ENCODE measurements around the gene NFYC.

The NFYC gene

GRCh38 chr1:40665335-40666171 is 26.0 kb upstream of the NFYC start, which contains the start of gene RIMS3:
Gene RIMS3, minus strand, starts transcription at chr1:40665682. Its CDS starts 23,757 bp downstream, at chr1:40641925.
- peak within 1 kb of the TSS; percentile 58 to 76 for H3K4me3 ChIP-seq (ENCODE audit: insufficient read depth in 1 of 2, low read depth in 1 of 2, low read length in 2 of 2)
- peak within 1 kb of the TSS in 1 of 2 experiments; percentile 68 for H2BK12ac ChIP-seq (ENCODE audit: low read length in 2 of 2)
- no peak within 1 kb of the TSS for H3K4ac ChIP-seq (ENCODE audit: low read depth in 1 of 2, low read length in 2 of 2)
- H2BK15ac ChIP-seq (ENCODE audit: low read depth, poor library complexity, severe bottlenecking) = peak within 1 kb of the TSS; percentile 70
- peak within 1 kb of the TSS; percentile 73 for H3K4me2 ChIP-seq (ENCODE audit: low read length, poor library complexity, severe bottlenecking)
- no peak within 1 kb of the TSS for H2AK5ac ChIP-seq (ENCODE audit: low read length, severe bottlenecking)
- H2BK120ac ChIP-seq (ENCODE audit: low read depth, low read length) = no peak within 1 kb of the TSS
- H2BK5ac ChIP-seq (ENCODE audit: low read depth, low read length, poor library complexity, severe bottlenecking) = no peak within 1 kb of the TSS
- peak within 1 kb of the TSS; percentile 12 for H4K8ac ChIP-seq (ENCODE audit: low read length)
- H3K36me3 ChIP-seq (ENCODE audit: control insufficient read depth in 1 of 2, insufficient read depth in 2 of 2, low read depth in 1 of 2, low read length in 2 of 2) = no peaks in the 10 kb centered on the region
- peaks cover 30 to 60% of the 10 kb centered on the region in 2 experiments for H3K27me3 ChIP-seq (ENCODE audit: control insufficient read depth in 1 of 2, insufficient read depth in 1 of 2, low read length in 2 of 2)
- H3K4me1 ChIP-seq (ENCODE audit: control insufficient read depth, insufficient read depth, low read depth, low read length) = peaks cover 15% of the 10 kb centered on the region
- no peak within 1 kb of the TSS for H3K23ac ChIP-seq (ENCODE audit: low read length in 2 of 2)
- H3K9me3 ChIP-seq (ENCODE audit: control insufficient read depth, low read length) = no peaks in the 10 kb centered on the region
- no peaks in the 10 kb centered on the region for H3K79me1 ChIP-seq (replicated peaks; ENCODE audit: low read length, poor library complexity, severe bottlenecking)
- H3K9ac ChIP-seq (ENCODE audit: low read length) = no peak within 1 kb of the TSS
- DNase-seq = peak; percentile 64
- H3K14ac ChIP-seq (ENCODE audit: low read length in 2 of 2) = peak within 1 kb of the TSS in 1 of 2 experiments; percentile 56
- peak within 1 kb of the TSS; percentile 94 for H2AFZ ChIP-seq (ENCODE audit: low read depth, low read length)
- no peak within 1 kb of the TSS for H3K27ac ChIP-seq (ENCODE audit: low read length, poor library complexity, severe bottlenecking)
- H3K18ac ChIP-seq (ENCODE audit: low read depth in 1 of 2, low read length in 2 of 2) = peak within 1 kb of the TSS; percentile 13 to 55
- H4K91ac ChIP-seq (ENCODE audit: low read length) = no peak within 1 kb of the TSS
- WGBS = under 1% methylated on average over 27 of the region's 59 CpGs

- H3K4ac ChIP-seq (ENCODE audit: low read depth in 1 of 2, low read length in 2 of 2) = no peak overlapping the region
- H2BK15ac ChIP-seq (ENCODE audit: low read depth, poor library complexity, severe bottlenecking) = no peak overlapping the region
- peak overlapping the region; percentile 63 for H3K4me2 ChIP-seq (ENCODE audit: low read length, poor library complexity, severe bottlenecking)
- H2AFZ ChIP-seq (ENCODE audit: low read depth, low read length) = no peak overlapping the region
- H3K9me3 ChIP-seq (ENCODE audit: control insufficient read depth, low read length) = no peaks in the 10 kb centered on the region
- H2AK5ac ChIP-seq (ENCODE audit: low read length, severe bottlenecking) = no peak overlapping the region
- no peak overlapping the region for H4K8ac ChIP-seq (ENCODE audit: low read length)
- H3K9ac ChIP-seq (ENCODE audit: low read length) = no peak overlapping the region
- H3K27me3 ChIP-seq (ENCODE audit: control insufficient read depth in 1 of 2, insufficient read depth in 1 of 2, low read length in 2 of 2) = peaks cover 22 to 45% of the 10 kb centered on the region in 2 experiments
- H3K23ac ChIP-seq (ENCODE audit: low read length in 2 of 2) = no peak overlapping the region
- H2BK12ac ChIP-seq (ENCODE audit: low read length in 2 of 2) = no peak overlapping the region
- no peaks in the 10 kb centered on the region for H3K36me3 ChIP-seq (ENCODE audit: control insufficient read depth in 1 of 2, insufficient read depth in 2 of 2, low read depth in 1 of 2, low read length in 2 of 2)
- H4K91ac ChIP-seq (ENCODE audit: low read length) = no peak overlapping the region
- no peak overlapping the region for H2BK120ac ChIP-seq (ENCODE audit: low read depth, low read length)
- H3K79me1 ChIP-seq (replicated peaks; ENCODE audit: low read length, poor library complexity, severe bottlenecking) = no peaks in the 10 kb centered on the region
- 12% methylated on average over 17 of the region's 21 CpGs for WGBS
- no peak overlapping the region for H3K14ac ChIP-seq (ENCODE audit: low read length in 2 of 2)
- H2BK5ac ChIP-seq (ENCODE audit: low read depth, low read length, poor library complexity, severe bottlenecking) = no peak overlapping the region
- H3K4me1 ChIP-seq (ENCODE audit: control insufficient read depth, insufficient read depth, low read depth, low read length) = peaks cover 10% of the 10 kb centered on the region
- H3K27ac ChIP-seq (ENCODE audit: low read length, poor library complexity, severe bottlenecking) = no peak overlapping the region
- H3K18ac ChIP-seq (ENCODE audit: low read depth in 1 of 2, low read length in 2 of 2) = no peak overlapping the region
- peak; percentile 68 for DNase-seq
- no peak overlapping the region for H3K4me3 ChIP-seq (ENCODE audit: insufficient read depth in 1 of 2, low read depth in 1 of 2, low read length in 2 of 2)
These were observed 22.6 kb upstream of the NFYC start for GRCh38 chr1:40668769-40669525.

GRCh38 chr1:40673452-40673851 is 18.1 kb upstream of the NFYC start:
- Histone ChIP-seq H4K91ac (ENCODE audit: low read length) (no peak overlapping the region), H3K23ac (ENCODE audit: low read length in 2 of 2) (no peak overlapping the region), H2BK15ac (ENCODE audit: low read depth, poor library complexity, severe bottlenecking) (no peak overlapping the region), H2BK5ac (ENCODE audit: low read depth, low read length, poor library complexity, severe bottlenecking) (no peak overlapping the region), H3K4me1 (ENCODE audit: control insufficient read depth, insufficient read depth, low read depth, low read length) (peaks cover 3% of the 10 kb centered on the region), H3K18ac (ENCODE audit: low read depth in 1 of 2, low read length in 2 of 2) (no peak overlapping the region), H3K36me3 (ENCODE audit: control insufficient read depth in 1 of 2, insufficient read depth in 2 of 2, low read depth in 1 of 2, low read length in 2 of 2) (no peaks in the 10 kb centered on the region), H3K9ac (ENCODE audit: low read length) (no peak overlapping the region), H3K27ac (ENCODE audit: low read length, poor library complexity, severe bottlenecking) (no peak overlapping the region), H3K4me3 (ENCODE audit: insufficient read depth in 1 of 2, low read depth in 1 of 2, low read length in 2 of 2) (no peak overlapping the region), H3K4me2 (ENCODE audit: low read length, poor library complexity, severe bottlenecking) (no peak overlapping the region), H3K9me3 (ENCODE audit: control insufficient read depth, low read length) (no peaks in the 10 kb centered on the region), H3K27me3 (ENCODE audit: control insufficient read depth in 1 of 2, insufficient read depth in 1 of 2, low read length in 2 of 2) (peaks cover 11 to 19% of the 10 kb centered on the region in 2 experiments), H2AFZ (ENCODE audit: low read depth, low read length) (no peak overlapping the region), H2AK5ac (ENCODE audit: low read length, severe bottlenecking) (no peak overlapping the region), H3K79me1 (replicated peaks; ENCODE audit: low read length, poor library complexity, severe bottlenecking) (no peaks in the 10 kb centered on the region), H4K8ac (ENCODE audit: low read length) (no peak overlapping the region), H2BK120ac (ENCODE audit: low read depth, low read length) (no peak overlapping the region), H2BK12ac (ENCODE audit: low read length in 2 of 2) (no peak overlapping the region), H3K14ac (ENCODE audit: low read length in 2 of 2) (no peak overlapping the region), H3K4ac (ENCODE audit: low read depth in 1 of 2, low read length in 2 of 2) (no peak overlapping the region)
- no peak for DNase-seq
- 78% methylated on average over 4 of the region's 4 CpGs for WGBS

GRCh38 chr1:40676501-40676900 is 15.0 kb upstream of the NFYC start:
- H3K9ac ChIP-seq (ENCODE audit: low read length) = no peak overlapping the region
- no peaks in the 10 kb centered on the region for H3K4me1 ChIP-seq (ENCODE audit: control insufficient read depth, insufficient read depth, low read depth, low read length)
- H4K91ac ChIP-seq (ENCODE audit: low read length) = no peak overlapping the region
- no peak overlapping the region for H2BK5ac ChIP-seq (ENCODE audit: low read depth, low read length, poor library complexity, severe bottlenecking)
- no peak for DNase-seq
- H3K23ac ChIP-seq (ENCODE audit: low read length in 2 of 2) = no peak overlapping the region
- H3K4ac ChIP-seq (ENCODE audit: low read depth in 1 of 2, low read length in 2 of 2) = no peak overlapping the region
- no peak overlapping the region for H3K4me3 ChIP-seq (ENCODE audit: insufficient read depth in 1 of 2, low read depth in 1 of 2, low read length in 2 of 2)
- no peak overlapping the region for H2BK120ac ChIP-seq (ENCODE audit: low read depth, low read length)
- H3K36me3 ChIP-seq (ENCODE audit: control insufficient read depth in 1 of 2, insufficient read depth in 2 of 2, low read depth in 1 of 2, low read length in 2 of 2) = no peaks in the 10 kb centered on the region
- H2BK15ac ChIP-seq (ENCODE audit: low read depth, poor library complexity, severe bottlenecking) = no peak overlapping the region
- H3K27me3 ChIP-seq (ENCODE audit: control insufficient read depth in 1 of 2, insufficient read depth in 1 of 2, low read length in 2 of 2) = peaks cover 4 to 8% of the 10 kb centered on the region in 2 experiments
- H3K4me2 ChIP-seq (ENCODE audit: low read length, poor library complexity, severe bottlenecking) = no peak overlapping the region
- H2BK12ac ChIP-seq (ENCODE audit: low read length in 2 of 2) = no peak overlapping the region
- H3K14ac ChIP-seq (ENCODE audit: low read length in 2 of 2) = no peak overlapping the region
- no peaks in the 10 kb centered on the region for H3K79me1 ChIP-seq (replicated peaks; ENCODE audit: low read length, poor library complexity, severe bottlenecking)
- WGBS = 82% methylated on average over 1 of the region's 1 CpG
- H3K9me3 ChIP-seq (ENCODE audit: control insufficient read depth, low read length) = no peaks in the 10 kb centered on the region
- H2AFZ ChIP-seq (ENCODE audit: low read depth, low read length) = no peak overlapping the region
- H3K18ac ChIP-seq (ENCODE audit: low read depth in 1 of 2, low read length in 2 of 2) = no peak overlapping the region
- H4K8ac ChIP-seq (ENCODE audit: low read length) = no peak overlapping the region
- no peak overlapping the region for H3K27ac ChIP-seq (ENCODE audit: low read length, poor library complexity, severe bottlenecking)
- H2AK5ac ChIP-seq (ENCODE audit: low read length, severe bottlenecking) = no peak overlapping the region

Measured in mesenchymal stem cell (in vitro differentiated cells and primary cell).